Astrocyte (in vitro differentiated cells and primary cell): ENCODE measurements around the gene GIPC2. TPM values are rescaled to one million over a fixed set of nuclear protein-coding genes. Genes with fewer than 3 reads are reported as not detected.

Source experiments
- DNase-seq: peaks from one replicate; pipeline ENCODE4 v3.0.0-alpha.2; 2010; ENCODE audit warnings: low read depth
- FAIRE-seq: peaks from 2 replicates; lab custom pipeline; 2011; peaks lifted over from hg19 to GRCh38; lab: Jason Lieb, UNC
- H2AFZ ChIP-seq: 2 replicates; pipeline ENCODE4 v1.6.0; 2012; ENCODE audit warnings: low read depth, low read length, inconsistent platforms
- H3K27ac ChIP-seq: 2 replicates; pipeline ENCODE4 v1.5.1; 2011; ENCODE audit warnings: low read depth, low read length, inconsistent platforms
- H3K27me3 ChIP-seq: 2 replicates; pipeline ENCODE4 v1.6.0; 2011; ENCODE audit warnings: low read length, inconsistent platforms; ENCODE audit not compliant: insufficient read depth
- H3K36me3 ChIP-seq: 2 replicates; pipeline ENCODE4 v1.5.1; 2011; ENCODE audit warnings: low read length, inconsistent platforms; ENCODE audit not compliant: insufficient read depth
- H3K4me1 ChIP-seq: 2 replicates; pipeline ENCODE4 v1.5.1; 2011; ENCODE audit warnings: low read length, inconsistent platforms; ENCODE audit not compliant: insufficient read depth
- H3K4me2 ChIP-seq: 2 replicates; pipeline ENCODE4 v1.6.0; 2012; ENCODE audit warnings: low read length, inconsistent platforms
- H3K4me3 ChIP-seq: 2 replicates; pipeline ENCODE4 v1.5.1; 2011; ENCODE audit warnings: low read depth, mild to moderate bottlenecking, low read length, inconsistent platforms; ENCODE audit not compliant: insufficient read depth
- H3K79me2 ChIP-seq: 2 replicates; pipeline ENCODE4 v1.6.0; 2012; ENCODE audit warnings: mild to moderate bottlenecking, low read length, inconsistent platforms; ENCODE audit not compliant: insufficient read depth
- H3K9ac ChIP-seq: 2 replicates; pipeline ENCODE4 v1.6.0; 2012; ENCODE audit warnings: mild to moderate bottlenecking, low read length, inconsistent platforms
- H3K9me3 ChIP-seq: 2 replicates; pipeline ENCODE4 v1.5.1; 2012; ENCODE audit warnings: low read depth, mild to moderate bottlenecking, low read length, inconsistent platforms; ENCODE audit not compliant: insufficient read depth
- H4K20me1 ChIP-seq: 2 replicates; pipeline ENCODE4 v1.6.0; 2012; ENCODE audit warnings: low read length, inconsistent platforms; ENCODE audit not compliant: insufficient read depth
- H3K27ac Mint-ChIP-seq: one replicate; pipeline ENCODE4 v1.8.0; 2021; ENCODE audit warnings: mild to moderate bottlenecking, mixed read lengths; ENCODE audit not compliant: unreplicated experiment
- H3K27me3 Mint-ChIP-seq: one replicate; pipeline ENCODE4 v1.8.0; 2021; ENCODE audit warnings: low read depth, mixed read lengths; ENCODE audit not compliant: unreplicated experiment
- H3K36me3 Mint-ChIP-seq: one replicate; pipeline ENCODE4 v1.8.0; 2021; ENCODE audit warnings: low read depth, mixed read lengths; ENCODE audit not compliant: unreplicated experiment
- H3K4me1 Mint-ChIP-seq: one replicate; pipeline ENCODE4 v1.8.0; 2021; ENCODE audit warnings: low read depth, mixed read lengths; ENCODE audit not compliant: unreplicated experiment
- H3K4me3 Mint-ChIP-seq: one replicate; pipeline ENCODE4 v1.8.0; 2021; ENCODE audit warnings: mild to moderate bottlenecking, moderate library complexity, mixed read lengths; ENCODE audit not compliant: unreplicated experiment
- H3K9me3 Mint-ChIP-seq: one replicate; pipeline ENCODE4 v1.8.0; 2021; ENCODE audit warnings: mild to moderate bottlenecking, mixed read lengths; ENCODE audit not compliant: unreplicated experiment
- CTCF ChIP-seq: IDR thresholded peaks from 2 replicates; pipeline ENCODE4 v1.5.1; 2011; ENCODE audit warnings: low read depth, mild to moderate bottlenecking, inconsistent platforms, low read length, moderate library complexity; ENCODE audit not compliant: insufficient read depth
- EZH2 ChIP-seq: IDR thresholded peaks from 2 replicates; pipeline ENCODE4 v1.6.1; 2012; ENCODE audit warnings: mild to moderate bottlenecking, low read length, inconsistent platforms; ENCODE audit not compliant: insufficient read depth
- total RNA-seq: library from RNA; stranded (reverse); gene quantifications from 2 replicates; pipeline ENCODE4 v1.2.1, GENCODE V29; 2021

The GIPC2 gene
- total RNA-seq, 1 donor from 2014 or later: not detected

- no peak overlapping the region for H3K4me3 ChIP-seq
- no peak overlapping the region for H3K27ac Mint-ChIP-seq
- TF ChIP-seq EZH2: no peak
- H3K9me3 ChIP-seq: no peaks in the 10 kb centered on the region
- H3K9me3 Mint-ChIP-seq: no peaks in the 10 kb centered on the region
- H3K4me1 ChIP-seq: no peaks in the 10 kb centered on the region
- H3K36me3 Mint-ChIP-seq: no peaks in the 10 kb centered on the region
- no peak overlapping the region for H3K4me2 ChIP-seq
- FAIRE-seq (no peak), DNase-seq (no peak)
- no peak overlapping the region for H2AFZ ChIP-seq
- no peaks in the 10 kb centered on the region for H3K79me2 ChIP-seq
- H3K4me3 Mint-ChIP-seq: no peak overlapping the region
- no peaks in the 10 kb centered on the region for H4K20me1 ChIP-seq
- H3K4me1 Mint-ChIP-seq: no peaks in the 10 kb centered on the region
- H3K36me3 ChIP-seq: no peaks in the 10 kb centered on the region
- H3K9ac ChIP-seq: no peak overlapping the region
- H3K27ac ChIP-seq: no peak overlapping the region
- no peaks in the 10 kb centered on the region for H3K27me3 ChIP-seq
- no peaks in the 10 kb centered on the region for H3K27me3 Mint-ChIP-seq
Observed at GRCh38 chr1:78032996-78033796, 12.6 kb upstream of the GIPC2 start.

GRCh38 chr1:78033797-78034172, 12.0 kb upstream of the GIPC2 start:
- Mint-ChIP-seq H3K27me3 (no peaks in the 10 kb centered on the region), H3K36me3 (no peaks in the 10 kb centered on the region), H3K27ac (no peak overlapping the region), H3K4me3 (no peak overlapping the region), H3K9me3 (no peaks in the 10 kb centered on the region), H3K4me1 (no peaks in the 10 kb centered on the region)
- no peaks in the 10 kb centered on the region for H3K4me1 ChIP-seq
- H3K79me2 ChIP-seq: no peaks in the 10 kb centered on the region
- no peaks in the 10 kb centered on the region for H3K27me3 ChIP-seq
- no peaks in the 10 kb centered on the region for H4K20me1 ChIP-seq
- H2AFZ ChIP-seq: no peak overlapping the region
- DNase-seq: no peak
- TF ChIP-seq CTCF (no peak), EZH2 (no peak)
- no peak overlapping the region for H3K27ac ChIP-seq
- no peak for FAIRE-seq
- no peak overlapping the region for H3K9ac ChIP-seq
- no peaks in the 10 kb centered on the region for H3K9me3 ChIP-seq
- H3K4me3 ChIP-seq: no peak overlapping the region
- H3K36me3 ChIP-seq: no peaks in the 10 kb centered on the region
- H3K4me2 ChIP-seq: no peak overlapping the region

GRCh38 chr1:78035121-78035520, 10.6 kb upstream of the GIPC2 start:
- Mint-ChIP-seq H3K27me3 (no peaks in the 10 kb centered on the region), H3K4me1 (no peaks in the 10 kb centered on the region), H3K36me3 (no peaks in the 10 kb centered on the region), H3K4me3 (no peak overlapping the region), H3K9me3 (no peaks in the 10 kb centered on the region), H3K27ac (no peak overlapping the region)
- Histone ChIP-seq H3K9me3 (no peaks in the 10 kb centered on the region), H3K4me2 (no peak overlapping the region), H2AFZ (no peak overlapping the region), H3K36me3 (no peaks in the 10 kb centered on the region), H3K4me3 (no peak overlapping the region), H3K9ac (no peak overlapping the region), H3K27me3 (no peaks in the 10 kb centered on the region), H3K27ac (no peak overlapping the region), H3K4me1 (no peaks in the 10 kb centered on the region), H3K79me2 (no peaks in the 10 kb centered on the region), H4K20me1 (no peaks in the 10 kb centered on the region)
- DNase-seq (no peak), FAIRE-seq (no peak)
- no peak for TF ChIP-seq EZH2
- TF ChIP-seq CTCF: no peak
